GM10266 (cell line): ENCODE measurements around the gene RPP40.

Experiments
- DNase-seq: peaks from one replicate; pipeline ENCODE4 v3.0.0; 2012; ENCODE audit errors: extremely low spot score
- TF ChIP-seq, protein P1 (sequence below): IDR thresholded peaks from 2 replicates; pipeline ENCODE4 v1.5.1; 2012; ENCODE audit warnings: mild to moderate bottlenecking, low read depth; ENCODE audit not compliant: control insufficient read depth, insufficient read depth; ENCODE audit errors: missing control alignments

The RPP40 gene

GRCh38 chr6:4970739-4971395 lies 33.0 kb downstream of the RPP40 start:
- DNase-seq: no peak
- TF ChIP-seq, protein P1, sequence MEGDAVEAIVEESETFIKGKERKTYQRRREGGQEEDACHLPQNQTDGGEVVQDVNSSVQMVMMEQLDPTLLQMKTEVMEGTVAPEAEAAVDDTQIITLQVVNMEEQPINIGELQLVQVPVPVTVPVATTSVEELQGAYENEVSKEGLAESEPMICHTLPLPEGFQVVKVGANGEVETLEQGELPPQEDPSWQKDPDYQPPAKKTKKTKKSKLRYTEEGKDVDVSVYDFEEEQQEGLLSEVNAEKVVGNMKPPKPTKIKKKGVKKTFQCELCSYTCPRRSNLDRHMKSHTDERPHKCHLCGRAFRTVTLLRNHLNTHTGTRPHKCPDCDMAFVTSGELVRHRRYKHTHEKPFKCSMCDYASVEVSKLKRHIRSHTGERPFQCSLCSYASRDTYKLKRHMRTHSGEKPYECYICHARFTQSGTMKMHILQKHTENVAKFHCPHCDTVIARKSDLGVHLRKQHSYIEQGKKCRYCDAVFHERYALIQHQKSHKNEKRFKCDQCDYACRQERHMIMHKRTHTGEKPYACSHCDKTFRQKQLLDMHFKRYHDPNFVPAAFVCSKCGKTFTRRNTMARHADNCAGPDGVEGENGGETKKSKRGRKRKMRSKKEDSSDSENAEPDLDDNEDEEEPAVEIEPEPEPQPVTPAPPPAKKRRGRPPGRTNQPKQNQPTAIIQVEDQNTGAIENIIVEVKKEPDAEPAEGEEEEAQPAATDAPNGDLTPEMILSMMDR: no peak

DNA sequence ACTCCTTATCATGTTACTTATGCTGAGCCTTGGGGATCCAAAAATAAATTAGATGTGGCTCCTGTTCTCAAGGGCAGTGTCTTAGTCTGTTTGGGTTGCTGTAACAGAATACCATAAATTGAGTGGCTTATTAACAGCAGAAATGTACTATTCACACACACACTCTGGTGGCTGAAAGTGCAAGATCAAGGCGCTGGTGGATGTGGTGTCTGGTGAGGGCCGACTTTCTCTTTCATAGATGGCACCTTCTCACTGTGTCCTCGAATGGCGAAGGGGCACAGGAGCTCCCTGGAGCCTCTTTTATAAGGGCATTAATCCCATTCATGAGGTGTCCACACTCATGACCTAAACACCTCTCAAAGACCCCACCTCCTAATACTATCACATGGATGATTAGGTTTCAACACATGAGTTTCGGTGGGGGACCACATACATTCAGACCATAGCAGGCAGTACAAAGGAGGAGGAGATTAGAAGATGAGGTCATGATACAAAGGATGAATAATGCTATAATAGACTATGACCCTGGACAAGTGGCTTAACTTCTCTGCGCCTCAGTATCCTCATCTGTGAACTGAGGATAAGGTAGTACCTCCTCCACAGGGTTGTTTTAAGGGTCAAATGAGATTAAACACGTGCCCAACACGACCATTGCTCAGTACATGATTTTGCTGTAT lies 34.1 kb downstream of the RPP40 start:
- DNase-seq: no peak
- TF ChIP-seq, protein P1: no peak

DNA sequence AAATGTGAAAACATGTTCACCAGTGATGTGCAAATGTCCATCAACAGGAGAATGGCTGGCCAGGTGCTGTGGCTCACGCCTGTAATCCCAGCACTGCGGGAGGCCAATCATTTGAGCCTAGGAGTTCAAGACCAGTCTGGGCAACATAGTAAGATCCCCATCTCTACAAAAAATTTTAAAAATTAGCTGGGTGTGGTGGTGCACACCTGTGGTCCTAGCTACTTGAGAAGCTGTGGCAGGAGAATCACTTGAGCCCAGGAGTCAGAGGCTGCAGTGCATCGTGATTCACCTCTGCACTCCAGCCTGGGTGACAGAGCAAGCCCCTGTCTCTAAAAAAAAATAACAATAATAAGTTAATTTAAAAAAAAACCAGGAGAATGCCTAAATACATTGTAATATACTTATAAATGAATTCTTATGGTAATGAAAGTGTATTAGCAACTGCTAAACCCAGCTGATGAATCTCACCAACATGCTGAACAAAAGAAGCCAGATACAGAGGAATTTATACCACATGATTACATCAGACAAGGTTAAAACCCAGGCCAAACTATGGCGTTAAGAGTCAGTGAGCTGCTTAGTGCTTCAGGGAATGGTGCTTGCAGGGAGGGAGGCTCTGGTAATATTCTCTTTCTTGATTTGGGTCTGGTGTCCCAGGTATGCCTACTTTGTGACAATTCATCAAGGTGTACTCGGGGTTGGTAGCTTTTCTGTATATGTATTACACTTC lies 36.4 kb downstream of the RPP40 start:
- DNase-seq: no peak
- TF ChIP-seq, protein P1: no peak

DNA sequence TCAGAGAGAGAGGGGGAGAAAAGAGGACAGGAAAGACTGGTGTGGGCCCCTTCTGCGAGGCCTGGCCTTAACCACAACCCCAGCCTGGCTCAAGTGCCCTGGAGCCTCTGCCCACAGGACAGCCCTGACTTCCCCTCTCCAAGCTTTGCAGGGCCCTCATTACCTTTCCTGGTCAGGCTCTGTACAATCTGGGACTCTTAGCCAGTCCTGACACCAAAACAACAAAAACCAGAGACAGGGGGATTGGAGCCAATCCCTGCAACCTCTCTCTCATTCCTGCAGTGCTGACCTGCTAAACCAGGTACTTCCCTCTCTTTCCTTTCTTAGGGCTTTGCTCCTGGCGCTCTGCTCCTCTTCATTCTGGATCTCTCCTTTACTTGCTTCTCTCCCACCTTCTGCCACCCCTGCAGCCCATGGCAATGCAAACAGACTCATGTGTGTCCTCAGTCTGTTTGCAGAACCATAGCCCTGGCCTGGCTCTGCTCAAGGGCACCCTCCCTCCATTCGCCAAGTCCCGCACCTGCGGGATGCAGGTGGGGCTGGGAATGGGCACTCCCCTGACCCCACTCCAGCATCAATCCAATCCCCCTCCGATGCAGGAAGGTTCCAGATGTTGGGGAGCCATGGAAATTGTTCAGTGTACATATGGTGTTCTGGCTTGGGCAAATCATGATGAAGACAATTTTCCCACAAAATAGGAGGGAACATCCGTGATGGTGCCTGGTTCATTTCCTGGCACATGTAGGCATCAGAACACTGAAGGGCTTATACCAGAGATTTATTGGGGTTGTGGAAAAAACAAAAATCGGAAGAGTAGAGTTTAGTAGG lies 38.1 kb downstream of the RPP40 start:
- TF ChIP-seq, protein P1: no peak
- no peak for DNase-seq

GRCh38 chr6:4964675-4965561 lies 38.9 kb downstream of the RPP40 start:
- DNase-seq: no peak
- TF ChIP-seq, protein P1: no peak

DNA sequence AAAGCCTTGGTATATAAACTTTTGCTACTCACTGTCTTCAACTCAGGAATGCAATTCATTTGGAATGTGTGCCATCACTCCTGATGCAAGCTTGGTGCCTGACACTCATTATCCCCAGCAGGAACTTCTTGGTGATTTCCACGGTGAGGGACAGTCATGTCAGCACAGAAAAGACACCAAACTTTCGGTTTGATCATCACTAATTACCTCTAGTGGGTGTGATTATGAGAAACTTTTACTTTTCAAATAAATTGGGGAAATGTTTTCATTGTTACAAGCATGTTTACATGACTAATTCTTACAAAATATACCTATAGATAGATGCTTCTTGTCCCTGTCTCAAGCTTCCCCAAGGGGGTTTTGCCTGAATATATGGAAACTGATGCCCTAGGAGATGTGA lies 40.9 kb downstream of the RPP40 start:
- no peak for DNase-seq
- TF ChIP-seq, protein P1: no peak
